Measurements from ENCODE around the gene TLR5.

- TF ChIP-seq EZH2 (IDR thresholded peaks at IDR 0.05; ENCODE audit: low read length, missing control alignments), result no peak
- TF ChIP-seq, protein P1, sequence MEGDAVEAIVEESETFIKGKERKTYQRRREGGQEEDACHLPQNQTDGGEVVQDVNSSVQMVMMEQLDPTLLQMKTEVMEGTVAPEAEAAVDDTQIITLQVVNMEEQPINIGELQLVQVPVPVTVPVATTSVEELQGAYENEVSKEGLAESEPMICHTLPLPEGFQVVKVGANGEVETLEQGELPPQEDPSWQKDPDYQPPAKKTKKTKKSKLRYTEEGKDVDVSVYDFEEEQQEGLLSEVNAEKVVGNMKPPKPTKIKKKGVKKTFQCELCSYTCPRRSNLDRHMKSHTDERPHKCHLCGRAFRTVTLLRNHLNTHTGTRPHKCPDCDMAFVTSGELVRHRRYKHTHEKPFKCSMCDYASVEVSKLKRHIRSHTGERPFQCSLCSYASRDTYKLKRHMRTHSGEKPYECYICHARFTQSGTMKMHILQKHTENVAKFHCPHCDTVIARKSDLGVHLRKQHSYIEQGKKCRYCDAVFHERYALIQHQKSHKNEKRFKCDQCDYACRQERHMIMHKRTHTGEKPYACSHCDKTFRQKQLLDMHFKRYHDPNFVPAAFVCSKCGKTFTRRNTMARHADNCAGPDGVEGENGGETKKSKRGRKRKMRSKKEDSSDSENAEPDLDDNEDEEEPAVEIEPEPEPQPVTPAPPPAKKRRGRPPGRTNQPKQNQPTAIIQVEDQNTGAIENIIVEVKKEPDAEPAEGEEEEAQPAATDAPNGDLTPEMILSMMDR (conservative IDR thresholded peaks at IDR 0.05 in 1 of 2, IDR thresholded peaks at IDR 0.05 in 1 of 2; ENCODE audit: low read depth in 1 of 2, low read length in 2 of 2), result no peak
Measured at GRCh38 chr1:223095870-223096269, 47.2 kb downstream of the TLR5 start.
